Measurements from ENCODE around the gene TBC1D10A. TPM values are rescaled to one million over a fixed set of nuclear protein-coding genes. Genes with fewer than 3 reads are reported as not detected.

TBC1D10A gene
- total RNA-seq, 1 donor from 2014 or later = 5.8 TPM

DNA sequence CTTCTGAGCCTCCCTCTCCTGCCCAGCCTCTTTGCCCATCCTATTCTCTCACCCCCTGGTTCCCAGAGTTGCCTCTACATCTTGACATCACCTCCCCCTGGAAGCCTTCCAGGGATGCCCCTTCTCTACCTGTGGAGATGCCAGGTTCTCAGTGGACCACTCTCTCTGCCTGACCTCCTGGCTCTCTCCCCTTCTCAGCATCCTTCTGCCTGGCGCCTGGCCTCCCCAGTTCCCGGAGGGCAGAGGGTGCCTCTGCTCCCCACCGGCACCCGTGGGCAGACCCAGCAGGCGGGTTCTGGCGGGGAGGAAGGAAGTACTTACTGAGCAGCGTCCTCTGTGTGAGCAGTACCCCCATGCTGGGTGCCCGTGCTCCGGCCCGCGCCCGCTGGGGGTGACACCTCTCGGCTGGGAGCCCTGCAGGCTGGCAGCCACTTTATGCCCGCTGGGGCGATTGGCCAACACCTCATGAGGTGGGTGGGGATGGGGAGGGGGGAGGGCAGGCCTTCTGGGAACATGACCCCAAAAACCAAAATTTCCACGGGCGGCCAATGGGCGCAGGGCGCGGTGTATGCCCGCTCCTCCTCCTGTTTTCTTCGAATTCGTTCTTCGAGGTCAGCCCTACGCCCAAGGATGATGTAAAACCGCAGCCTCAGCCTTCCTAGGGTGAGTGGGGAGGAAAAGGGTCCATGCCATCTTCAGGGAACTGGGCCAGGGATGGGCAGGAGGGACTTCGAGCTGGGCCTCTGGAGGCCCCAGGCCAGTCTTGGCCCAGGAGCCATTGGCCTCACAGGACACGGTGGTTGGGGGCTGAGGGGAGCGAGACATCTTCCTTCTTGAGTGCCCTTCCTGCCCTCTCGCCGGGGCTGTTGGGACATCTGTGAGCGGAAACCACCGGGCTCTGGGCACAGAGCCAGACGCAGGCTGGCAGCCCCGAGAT lies 60.0 kb downstream of the TBC1D10A start, which contains the start of gene OSM:
Gene OSM (minus strand): TSS at position 407 of the 937 bp plus-strand sequence. CDS start 52 bp downstream, at position 355.
- peak; percentile 66 for DNase-seq
- H3K9me3 ChIP-seq (replicated peaks) = no peaks in the 10 kb centered on the region
- intact Hi-C loops (cut with micrococcal nuclease) = no loop called here
- peak within 1 kb of the TSS; percentile 44 for H3K4me3 ChIP-seq
- peaks cover 43% of the 10 kb centered on the region for H3K27me3 ChIP-seq (ENCODE audit: low read depth)
- H3K4me1 ChIP-seq = peaks cover 6% of the 10 kb centered on the region
- peak within 1 kb of the TSS; percentile 57 for H3K27ac ChIP-seq (replicated peaks)
- no peaks in the 10 kb centered on the region for H3K36me3 ChIP-seq
- TF ChIP-seq, protein P1, sequence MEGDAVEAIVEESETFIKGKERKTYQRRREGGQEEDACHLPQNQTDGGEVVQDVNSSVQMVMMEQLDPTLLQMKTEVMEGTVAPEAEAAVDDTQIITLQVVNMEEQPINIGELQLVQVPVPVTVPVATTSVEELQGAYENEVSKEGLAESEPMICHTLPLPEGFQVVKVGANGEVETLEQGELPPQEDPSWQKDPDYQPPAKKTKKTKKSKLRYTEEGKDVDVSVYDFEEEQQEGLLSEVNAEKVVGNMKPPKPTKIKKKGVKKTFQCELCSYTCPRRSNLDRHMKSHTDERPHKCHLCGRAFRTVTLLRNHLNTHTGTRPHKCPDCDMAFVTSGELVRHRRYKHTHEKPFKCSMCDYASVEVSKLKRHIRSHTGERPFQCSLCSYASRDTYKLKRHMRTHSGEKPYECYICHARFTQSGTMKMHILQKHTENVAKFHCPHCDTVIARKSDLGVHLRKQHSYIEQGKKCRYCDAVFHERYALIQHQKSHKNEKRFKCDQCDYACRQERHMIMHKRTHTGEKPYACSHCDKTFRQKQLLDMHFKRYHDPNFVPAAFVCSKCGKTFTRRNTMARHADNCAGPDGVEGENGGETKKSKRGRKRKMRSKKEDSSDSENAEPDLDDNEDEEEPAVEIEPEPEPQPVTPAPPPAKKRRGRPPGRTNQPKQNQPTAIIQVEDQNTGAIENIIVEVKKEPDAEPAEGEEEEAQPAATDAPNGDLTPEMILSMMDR (IDR thresholded peaks at IDR 0.05; ENCODE audit: borderline replicate concordance) = no peak

GRCh38 chr22:30265823-30266444 lies 60.8 kb downstream of the TBC1D10A start:
- H3K4me1 ChIP-seq = peaks cover 6% of the 10 kb centered on the region
- H3K27me3 ChIP-seq (ENCODE audit: low read depth) = peaks cover 50% of the 10 kb centered on the region
- no peaks in the 10 kb centered on the region for H3K36me3 ChIP-seq
- no peaks in the 10 kb centered on the region for H3K9me3 ChIP-seq (replicated peaks)
- H3K27ac ChIP-seq (replicated peaks) = peak overlapping the region; percentile 57
- intact Hi-C loops (cut with micrococcal nuclease) = no loop called here
- peak overlapping the region; percentile 44 for H3K4me3 ChIP-seq
- TF ChIP-seq, protein P1 (IDR thresholded peaks at IDR 0.05; ENCODE audit: borderline replicate concordance) = no peak
- peak; percentile 65 for DNase-seq

DNA sequence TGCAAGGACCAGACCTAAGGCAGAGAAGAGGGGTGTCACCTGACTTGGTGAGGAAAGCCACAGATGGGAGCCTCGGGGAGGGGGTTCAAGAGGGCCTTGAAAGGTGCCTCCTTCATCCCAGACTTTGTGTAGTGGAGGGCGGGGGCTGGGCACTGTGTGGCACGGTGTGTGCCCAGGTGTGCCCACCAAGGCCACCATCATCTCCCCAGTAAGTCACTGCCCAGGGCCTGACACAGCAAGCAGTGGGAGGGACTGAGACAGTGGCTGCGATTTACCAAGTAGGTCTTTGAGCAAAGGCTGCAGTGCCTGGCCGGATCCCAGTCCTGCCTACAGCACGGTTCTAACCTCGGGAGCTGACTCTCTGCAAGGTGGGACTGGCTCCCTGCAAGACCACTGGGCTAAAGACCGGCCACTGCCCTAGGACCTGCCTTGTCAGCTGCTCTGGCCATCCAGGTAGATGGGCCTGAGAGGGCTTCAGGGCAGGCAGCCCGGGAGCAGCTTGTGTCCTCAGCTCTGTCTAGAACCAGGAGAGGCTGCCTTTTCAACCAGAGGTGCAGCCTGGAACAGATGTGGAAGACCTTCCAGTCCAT lies 61.5 kb downstream of the TBC1D10A start:
- Histone ChIP-seq H3K27ac (replicated peaks) (no peak overlapping the region), H3K9me3 (replicated peaks) (no peaks in the 10 kb centered on the region), H3K36me3 (no peaks in the 10 kb centered on the region), H3K4me1 (peaks cover 6% of the 10 kb centered on the region), H3K27me3 (ENCODE audit: low read depth) (peaks cover 54% of the 10 kb centered on the region), H3K4me3 (no peak overlapping the region)
- DNase-seq = no peak
- TF ChIP-seq, protein P1 (IDR thresholded peaks at IDR 0.05; ENCODE audit: borderline replicate concordance) = no peak
- intact Hi-C loops (cut with micrococcal nuclease) = no loop called here

- intact Hi-C loops (cut with micrococcal nuclease) = loop anchor here (5.0 kb wide), 1 partner anchor 118 kb away; no protein-coding TSS in a partner anchor
- TF ChIP-seq, protein P1 (IDR thresholded peaks at IDR 0.05; ENCODE audit: borderline replicate concordance) = no peak
- Histone ChIP-seq H3K4me3 (no peak overlapping the region), H3K36me3 (no peaks in the 10 kb centered on the region), H3K27ac (replicated peaks) (no peak overlapping the region), H3K4me1 (peaks cover 6% of the 10 kb centered on the region), H3K27me3 (ENCODE audit: low read depth) (peaks cover 64% of the 10 kb centered on the region), H3K9me3 (replicated peaks) (no peaks in the 10 kb centered on the region)
- DNase-seq = no peak
Measured at GRCh38 chr22:30263883-30264282, 62.9 kb downstream of the TBC1D10A start.
